Skeletal muscle cell (primary cell): ENCODE measurements around the gene OPN1LW.
A peak's percentile ranks its signal among the peaks of the same experiment; 100 is the strongest.
"Not testable (repeated sequence)": the region's sequence is repeated elsewhere in the genome, so short reads cannot be mapped to it uniquely, and the experiment has no call there.

Experiments used
- DNase-seq: peaks from one replicate; pipeline ENCODE4 v3.0.0-alpha.2; 2010; ENCODE audit warnings: low read depth
- H3K4me3 ChIP-seq: 2 replicates; pipeline ENCODE4 v1.5.1; 2011; ENCODE audit warnings: low read depth, mild to moderate bottlenecking, control low read depth, low read length, moderate library complexity

The OPN1LW gene

GRCh38 chrX:154144010-154144409, at the start of gene OPN1LW:
TSS of gene OPN1LW (plus strand) at chrX:154144243. CDS start at chrX:154144284, 41 bp downstream.
- not testable (repeated sequence) for H3K4me3 ChIP-seq, DNase-seq

DNA sequence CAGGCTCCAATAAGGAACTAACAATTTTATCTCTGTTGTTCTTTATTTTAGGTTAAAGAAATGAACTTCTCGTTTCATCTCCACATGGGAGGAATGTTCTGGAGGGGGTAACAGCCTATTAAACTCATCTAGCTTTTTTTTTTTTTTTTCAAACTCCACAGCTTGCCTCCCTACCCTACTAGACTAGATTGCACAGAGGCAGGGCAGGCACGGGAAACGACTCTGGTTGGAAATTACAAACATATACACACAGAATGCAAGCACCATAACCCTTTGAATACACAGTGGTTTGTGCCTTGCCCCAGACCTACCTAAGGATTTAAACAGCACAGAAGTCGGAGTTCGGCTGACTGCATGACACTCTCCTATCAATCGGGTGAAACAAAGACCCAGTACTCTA, 49.2 kb upstream of the OPN1LW start:
- H3K4me3 ChIP-seq = no peak overlapping the region
- DNase-seq = no peak

GRCh38 chrX:154096140-154097002, 47.7 kb upstream of the OPN1LW start:
- peak overlapping the region; percentile 61 for H3K4me3 ChIP-seq
- DNase-seq = no peak

DNA sequence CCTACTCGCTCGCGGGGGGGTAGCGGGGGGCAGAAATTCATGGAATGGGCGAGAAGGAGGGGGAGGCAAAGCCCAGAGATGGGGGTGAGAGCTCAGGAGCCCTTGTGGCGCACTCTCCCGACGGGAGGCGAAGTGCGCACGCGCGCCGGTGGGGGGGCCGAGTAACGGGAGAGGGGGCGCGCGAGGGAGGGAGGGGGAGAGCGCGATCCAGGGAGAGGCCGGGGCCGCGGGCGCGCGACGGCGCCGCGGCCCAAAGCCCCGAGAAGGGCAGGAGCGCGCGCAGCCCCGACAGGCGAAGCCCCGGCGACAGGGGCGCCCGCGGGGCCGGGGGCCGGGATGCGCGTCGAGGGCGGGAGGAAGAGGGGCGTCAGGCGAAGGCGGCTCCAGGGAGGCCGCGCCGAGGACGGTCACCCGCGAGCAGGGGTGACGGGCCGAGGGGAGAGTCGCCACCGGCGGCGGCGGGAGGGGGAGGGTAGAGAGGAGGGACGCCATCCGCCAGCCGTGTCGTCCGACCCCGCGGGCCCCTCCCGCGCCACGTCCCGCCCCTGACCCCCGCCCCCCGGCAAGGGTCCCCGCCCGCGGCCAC, 46.9 kb upstream of the OPN1LW start:
- DNase-seq = peak; percentile 13
- H3K4me3 ChIP-seq = peak overlapping the region; percentile 61

DNA sequence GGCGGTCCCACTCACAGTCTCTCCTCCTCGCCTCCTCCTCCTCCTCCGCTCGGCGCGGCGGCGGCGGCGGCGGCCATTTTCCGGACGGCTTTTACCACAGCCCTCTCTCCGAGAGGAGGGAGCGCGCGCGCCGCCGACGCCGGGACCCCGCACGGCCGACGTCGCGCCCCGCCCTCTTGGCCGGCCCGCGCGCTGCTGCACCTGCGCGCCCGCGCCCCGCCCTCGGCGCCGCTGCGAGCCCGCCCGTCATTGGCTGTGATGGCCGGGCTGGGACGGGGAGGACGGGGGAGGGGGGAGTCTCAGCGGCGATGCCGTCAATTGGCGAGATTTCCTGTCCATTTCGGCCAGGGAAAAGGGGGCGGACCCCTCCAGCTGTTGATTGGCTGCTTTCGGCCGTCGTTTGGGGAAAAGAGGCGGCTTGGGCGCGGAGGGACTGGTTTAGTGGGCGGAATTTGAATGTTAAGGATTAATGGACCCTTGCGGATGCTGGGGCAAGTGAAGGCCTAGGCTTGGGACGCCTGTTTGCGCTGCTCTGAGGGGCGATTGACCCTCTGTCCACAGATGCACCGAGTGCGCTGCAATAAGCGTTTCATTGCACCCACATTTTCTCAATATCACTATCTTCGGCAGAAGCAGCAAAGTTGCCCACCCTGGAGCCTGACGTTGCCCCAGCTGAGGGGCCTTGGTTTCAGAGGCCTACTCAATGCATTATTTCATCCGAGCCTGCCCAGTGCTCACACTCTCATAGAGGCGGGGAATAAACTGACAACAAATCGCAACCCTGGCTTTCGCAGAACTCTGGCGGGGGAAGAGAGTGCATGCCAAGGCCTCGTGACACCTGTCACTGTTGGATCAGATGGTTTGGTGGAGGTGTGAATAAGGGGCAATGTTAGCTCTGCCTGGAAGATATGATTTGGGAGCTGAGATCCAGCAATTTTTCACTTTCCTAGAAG, 46.2 kb upstream of the OPN1LW start, which contains the start of gene MECP2:
Gene MECP2, minus strand, starts transcription at position 129 of the 953 bp plus-strand sequence.
- peak within 1 kb of the TSS; percentile 61 for H3K4me3 ChIP-seq
- DNase-seq = peak; percentile 71

DNA sequence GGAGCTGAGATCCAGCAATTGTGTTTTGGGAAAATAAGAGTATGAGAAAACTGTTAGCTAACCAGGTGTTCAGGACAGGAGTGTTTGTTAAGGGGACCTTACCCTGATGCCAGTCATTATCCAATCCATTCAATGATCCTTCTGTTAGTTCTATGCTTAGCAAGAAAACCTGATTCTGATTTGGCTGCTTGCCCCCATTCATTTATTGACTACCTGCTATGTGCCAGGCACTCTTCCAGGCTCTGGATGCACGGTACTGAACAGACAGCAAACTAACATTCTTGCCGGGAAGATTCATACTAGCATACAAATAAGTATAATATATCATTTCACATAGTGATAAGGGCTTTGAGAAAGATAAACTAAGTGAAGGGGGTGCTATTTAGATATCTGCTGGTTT, 45.5 kb upstream of the OPN1LW start:
- no peak overlapping the region for H3K4me3 ChIP-seq
- no peak for DNase-seq

DNA sequence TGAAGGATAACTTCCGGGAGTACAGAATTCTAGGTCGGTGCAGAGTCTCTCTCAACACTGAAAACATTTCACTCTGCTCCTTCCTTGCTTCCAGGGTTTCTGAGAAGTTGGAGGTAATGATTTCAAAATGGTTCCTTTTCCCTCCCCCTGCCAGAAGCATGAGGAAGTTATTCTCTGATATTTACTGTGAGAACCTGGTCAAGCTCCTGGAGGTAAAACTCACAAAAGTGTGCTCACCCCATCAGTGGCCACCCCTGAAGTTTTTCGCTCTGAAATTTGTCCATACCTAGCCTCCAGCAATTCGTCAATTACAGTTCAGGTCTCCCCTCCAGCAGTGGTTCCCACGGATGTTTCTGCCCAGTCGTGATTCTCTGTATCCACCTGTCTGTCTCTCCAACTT, 30.3 kb upstream of the OPN1LW start:
- DNase-seq = no peak
- H3K4me3 ChIP-seq = no peak overlapping the region

DNA sequence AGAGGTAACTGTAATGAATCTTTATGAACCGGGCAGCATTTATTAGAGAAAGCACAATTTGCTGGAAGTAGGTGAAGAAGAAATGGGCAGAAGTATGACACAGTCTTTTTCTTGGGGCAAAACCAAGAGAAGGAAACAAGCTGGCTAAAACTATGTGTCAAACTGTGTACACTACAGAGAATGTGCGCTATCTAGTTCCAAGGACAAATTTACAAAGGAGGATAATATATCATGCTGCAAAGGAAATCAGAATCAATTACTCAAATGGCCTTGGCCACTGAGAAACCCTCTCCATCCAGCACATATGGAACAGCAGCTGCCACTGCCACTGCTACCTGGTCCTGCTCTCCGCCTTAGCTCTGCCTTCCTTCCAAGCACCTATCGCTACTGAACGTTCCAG, 29.4 kb upstream of the OPN1LW start:
- no peak for DNase-seq
- no peak overlapping the region for H3K4me3 ChIP-seq

DNA sequence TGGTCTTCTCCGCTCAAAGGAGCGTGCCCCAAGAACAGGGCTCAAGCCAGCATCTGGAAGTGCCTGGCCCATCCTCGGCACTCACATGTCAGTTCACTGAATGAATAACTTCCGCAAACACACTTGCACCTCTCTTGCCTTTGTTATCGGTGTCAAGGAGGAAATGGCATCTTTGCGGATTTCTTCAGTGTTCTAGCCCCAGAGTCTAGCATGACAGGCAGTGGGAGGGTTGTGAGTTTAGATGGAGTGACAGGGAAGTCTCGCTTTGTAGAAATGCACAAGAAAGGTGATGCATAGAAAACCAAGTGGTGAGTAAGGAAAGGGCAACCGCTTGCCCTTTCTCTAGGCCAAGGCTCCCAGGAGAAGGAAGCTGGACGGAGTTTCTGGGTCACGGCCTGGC, 29.0 kb upstream of the OPN1LW start:
- no peak overlapping the region for H3K4me3 ChIP-seq
- no peak for DNase-seq

- DNase-seq = no peak
Measured at GRCh38 chrX:154115750-154116149, 28.3 kb upstream of the OPN1LW start.

DNA sequence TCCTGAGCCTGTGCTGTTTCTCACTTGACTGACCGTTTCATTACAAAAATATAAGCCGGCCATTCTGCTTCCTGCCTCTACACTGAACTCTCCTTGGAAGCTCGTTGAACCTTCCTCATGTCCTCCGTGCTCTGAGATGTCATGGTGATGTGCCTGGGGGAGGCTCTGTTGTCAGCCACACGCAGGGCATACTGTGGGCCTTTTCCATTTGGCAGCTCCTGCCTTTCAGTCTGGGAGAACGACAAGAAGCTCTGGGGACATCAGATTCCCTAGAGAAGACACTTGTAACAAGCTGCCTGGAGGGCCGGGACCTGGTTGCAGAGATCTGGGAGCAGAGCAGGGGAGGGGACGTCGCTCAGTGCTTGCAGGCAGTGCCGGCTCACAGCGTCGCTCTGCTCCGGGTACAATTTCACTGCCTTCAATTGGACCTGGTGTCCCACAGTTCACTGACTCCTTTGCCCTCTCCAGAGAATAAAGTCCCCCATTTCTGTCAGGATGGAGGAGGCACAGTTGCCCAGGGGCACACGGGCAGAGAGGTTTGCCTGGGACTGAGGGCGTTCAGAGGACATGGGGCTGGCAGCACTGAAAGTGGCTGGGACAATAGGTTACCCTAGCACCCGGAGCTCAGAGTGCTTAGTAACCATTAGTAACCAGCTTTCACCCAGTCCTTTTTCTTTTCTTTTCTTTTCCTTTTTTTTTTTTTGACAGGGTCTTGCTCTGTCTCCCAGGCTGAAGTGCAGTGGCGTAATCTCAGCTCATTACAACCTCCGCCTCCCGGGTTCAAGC, 27.4 kb upstream of the OPN1LW start:
- no peak overlapping the region for H3K4me3 ChIP-seq
- DNase-seq = no peak

More at GRCh38 chrX:154115750-154116149, 28.3 kb upstream of the OPN1LW start:
- H3K4me3 ChIP-seq = no peak overlapping the region

DNA sequence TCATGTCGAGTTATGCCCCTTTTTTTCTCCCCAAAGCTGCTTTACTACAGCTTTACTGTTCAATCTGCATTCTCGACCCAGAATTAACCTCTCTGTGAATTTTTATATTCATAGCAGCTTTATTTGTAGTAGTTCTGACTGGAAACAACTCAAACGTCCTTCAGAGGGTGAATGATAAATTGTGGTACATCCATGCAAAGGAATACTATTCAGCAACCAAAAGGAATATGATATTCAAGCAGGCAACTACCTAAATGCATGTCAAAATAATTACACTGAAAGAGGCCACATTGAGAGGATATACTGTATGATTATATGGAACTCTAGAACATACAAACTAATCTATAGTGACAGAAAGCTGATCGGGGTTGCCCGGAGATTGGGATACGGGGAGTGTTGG, 26.5 kb upstream of the OPN1LW start:
- no peak for DNase-seq
- H3K4me3 ChIP-seq = no peak overlapping the region

DNA sequence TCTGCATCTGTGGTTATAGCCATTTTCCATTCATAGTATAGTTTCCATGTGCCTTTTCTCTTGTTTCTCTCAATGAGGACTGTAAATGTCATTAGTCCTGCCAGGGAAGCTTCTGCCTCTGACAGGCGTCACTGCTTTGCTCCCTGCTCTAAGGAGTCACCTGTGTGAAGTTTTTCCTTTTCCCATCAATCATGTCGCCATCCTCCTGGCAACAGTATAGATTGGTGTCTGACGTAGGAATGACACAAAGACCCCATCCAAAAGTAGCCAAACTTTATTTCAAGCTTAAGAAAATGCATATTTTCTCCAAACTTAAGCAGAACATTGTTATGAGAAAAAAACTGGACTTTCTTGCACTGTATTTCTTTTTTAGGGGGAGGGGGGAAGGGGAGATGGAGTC, 23.5 kb upstream of the OPN1LW start:
- DNase-seq = no peak
- no peak overlapping the region for H3K4me3 ChIP-seq

GRCh38 chrX:154121207-154121606, 22.8 kb upstream of the OPN1LW start:
- DNase-seq = no peak
- H3K4me3 ChIP-seq = no peak overlapping the region

DNA sequence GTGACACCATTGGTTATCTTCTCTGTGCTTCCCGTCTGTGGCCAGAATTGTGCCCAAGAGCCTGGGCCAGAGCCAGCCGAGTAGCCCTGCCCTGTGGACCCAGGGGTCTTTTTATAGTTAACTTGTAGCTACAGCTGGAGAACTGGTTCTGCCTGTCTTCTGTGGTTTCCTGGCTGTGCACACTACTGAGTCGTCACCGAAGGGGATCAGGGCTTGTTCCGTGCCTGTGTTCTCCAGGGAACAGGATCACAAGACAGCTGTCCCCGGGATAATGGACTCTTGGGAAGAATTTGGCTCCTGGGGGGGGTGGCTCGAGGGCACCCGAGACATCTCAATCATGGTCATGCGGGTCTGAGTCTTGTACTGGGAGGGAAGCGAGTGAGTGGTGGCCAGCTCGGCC, 22.1 kb upstream of the OPN1LW start:
- H3K4me3 ChIP-seq = no peak overlapping the region
- no peak for DNase-seq

DNA sequence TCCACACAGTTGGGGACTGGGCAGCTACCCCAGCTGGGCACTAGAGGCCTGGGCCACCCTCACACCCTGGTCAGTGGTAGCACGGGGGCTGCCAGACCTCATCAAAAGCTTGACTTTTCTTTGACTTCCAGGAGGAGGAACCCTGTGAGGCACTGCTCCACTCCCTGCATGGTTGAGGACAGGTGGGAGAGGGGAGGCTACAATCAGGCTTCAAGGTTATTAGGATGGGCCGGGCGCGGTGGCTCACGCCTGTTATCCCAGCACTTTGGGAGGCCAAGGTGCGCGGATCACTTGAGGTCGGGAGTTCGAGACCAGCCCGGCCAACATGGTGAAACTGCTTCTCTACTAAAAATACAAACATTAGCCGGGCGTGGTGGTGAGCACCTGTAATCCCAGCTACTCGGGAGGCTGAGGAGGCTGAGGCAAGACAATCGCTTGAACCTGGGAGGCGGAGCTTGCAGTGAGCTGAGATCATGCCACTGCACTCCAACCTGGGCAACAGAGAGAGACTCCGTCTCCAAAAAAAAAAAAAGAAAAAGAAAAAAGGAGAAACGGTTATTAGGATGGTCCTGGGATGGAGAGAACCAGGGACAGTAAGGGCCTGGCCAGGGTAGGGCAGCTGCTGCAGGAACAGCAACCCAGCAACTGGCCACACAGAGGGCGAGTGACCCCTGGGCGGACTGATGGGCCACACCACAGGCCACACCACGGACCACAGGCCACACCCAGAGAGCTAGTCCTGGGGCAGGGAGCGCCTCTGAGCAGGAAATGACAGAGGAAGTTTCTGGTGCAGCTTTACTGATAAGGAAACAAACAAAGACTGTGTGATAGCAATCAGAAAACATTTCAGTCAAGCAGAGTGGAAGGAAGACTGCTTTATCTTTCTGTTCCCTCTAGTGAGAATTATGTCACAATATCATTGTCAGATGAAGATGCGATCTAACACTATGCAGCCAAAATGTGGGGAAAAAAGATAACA, 20.5 kb upstream of the OPN1LW start:
- no peak for DNase-seq

DNA sequence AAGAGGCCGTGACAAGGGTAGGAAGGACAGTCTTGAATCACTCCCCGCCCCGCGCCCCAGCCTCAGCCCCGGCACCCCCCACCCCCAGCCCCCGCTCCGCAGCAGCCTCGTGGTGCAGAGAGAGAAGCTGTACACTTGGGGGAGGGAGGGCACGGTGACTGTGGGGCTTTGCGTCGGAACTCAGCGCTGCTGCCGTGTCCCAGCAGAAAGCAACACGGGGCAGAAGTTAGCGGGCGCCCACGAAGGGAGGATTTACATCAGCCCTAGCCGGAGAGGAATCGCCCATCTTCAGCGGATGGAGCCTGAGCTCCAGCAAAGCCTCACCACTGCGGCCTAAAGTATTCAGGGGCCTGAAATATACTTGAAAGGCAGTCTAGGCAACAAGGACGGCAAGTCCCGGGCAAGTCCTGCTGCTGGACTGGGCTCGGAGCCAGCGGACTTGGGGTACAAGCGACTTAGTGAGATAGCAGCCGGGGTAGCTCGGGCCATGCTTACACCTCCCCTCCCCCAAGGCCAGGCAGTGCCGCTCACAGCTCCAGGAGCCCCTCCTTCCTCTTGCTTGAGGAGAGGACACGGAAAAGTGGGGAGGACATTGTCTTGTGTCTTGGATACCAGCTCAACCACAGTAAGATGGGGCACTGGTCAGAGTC, 18.5 kb upstream of the OPN1LW start:
- DNase-seq = no peak
- no peak overlapping the region for H3K4me3 ChIP-seq

More for the DNA sequence above, 20.5 kb upstream of the OPN1LW start:
- H3K4me3 ChIP-seq = no peak overlapping the region
